ENCODE results near the gene MAP4K5. TPM values are rescaled to one million over a fixed set of nuclear protein-coding genes. Genes with fewer than 3 reads are reported as not detected.
A peak's percentile ranks its signal among the peaks of the same experiment; 100 is the strongest.

MAP4K5 gene
- total RNA-seq, 1 donor from 2014 or later: 73.0 TPM

DNA sequence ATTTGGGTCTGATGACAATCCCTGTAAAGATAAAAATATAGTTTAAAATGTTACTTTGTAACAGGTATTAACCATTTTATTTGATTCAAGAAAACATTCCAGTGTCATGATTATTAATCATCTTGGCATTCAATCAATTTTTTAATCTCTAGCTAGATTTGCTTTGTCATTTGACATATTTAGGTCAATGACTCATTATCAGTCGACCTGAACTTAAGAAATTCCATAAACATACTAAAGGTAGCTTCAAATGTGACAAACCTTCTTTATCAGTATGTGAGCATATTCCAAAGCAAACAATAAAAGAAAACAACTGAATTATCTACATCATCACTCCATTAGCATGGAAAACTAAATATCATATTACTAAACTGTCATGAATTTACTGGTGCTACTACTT lies 84.9 kb downstream of the MAP4K5 start:
- no peak overlapping the region for H3K4me3 Mint-ChIP-seq (ENCODE audit: low read depth)
- TF ChIP-seq, protein P1, sequence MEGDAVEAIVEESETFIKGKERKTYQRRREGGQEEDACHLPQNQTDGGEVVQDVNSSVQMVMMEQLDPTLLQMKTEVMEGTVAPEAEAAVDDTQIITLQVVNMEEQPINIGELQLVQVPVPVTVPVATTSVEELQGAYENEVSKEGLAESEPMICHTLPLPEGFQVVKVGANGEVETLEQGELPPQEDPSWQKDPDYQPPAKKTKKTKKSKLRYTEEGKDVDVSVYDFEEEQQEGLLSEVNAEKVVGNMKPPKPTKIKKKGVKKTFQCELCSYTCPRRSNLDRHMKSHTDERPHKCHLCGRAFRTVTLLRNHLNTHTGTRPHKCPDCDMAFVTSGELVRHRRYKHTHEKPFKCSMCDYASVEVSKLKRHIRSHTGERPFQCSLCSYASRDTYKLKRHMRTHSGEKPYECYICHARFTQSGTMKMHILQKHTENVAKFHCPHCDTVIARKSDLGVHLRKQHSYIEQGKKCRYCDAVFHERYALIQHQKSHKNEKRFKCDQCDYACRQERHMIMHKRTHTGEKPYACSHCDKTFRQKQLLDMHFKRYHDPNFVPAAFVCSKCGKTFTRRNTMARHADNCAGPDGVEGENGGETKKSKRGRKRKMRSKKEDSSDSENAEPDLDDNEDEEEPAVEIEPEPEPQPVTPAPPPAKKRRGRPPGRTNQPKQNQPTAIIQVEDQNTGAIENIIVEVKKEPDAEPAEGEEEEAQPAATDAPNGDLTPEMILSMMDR (IDR thresholded peaks at IDR 0.05; ENCODE audit: unreplicated experiment): no peak
- no peaks in the 10 kb centered on the region for H3K27me3 Mint-ChIP-seq
- DNase-seq (ENCODE audit: low spot score, unreplicated experiment): no peak
- peaks cover 4% of the 10 kb centered on the region for H3K9me3 Mint-ChIP-seq (ENCODE audit: low read depth)
- peak overlapping the region; percentile 82 for H3K27ac Mint-ChIP-seq
- peaks cover 14% of the 10 kb centered on the region for H3K4me1 Mint-ChIP-seq (ENCODE audit: low read depth)
- H3K36me3 Mint-ChIP-seq (ENCODE audit: insufficient read depth): peaks cover 49% of the 10 kb centered on the region

DNA sequence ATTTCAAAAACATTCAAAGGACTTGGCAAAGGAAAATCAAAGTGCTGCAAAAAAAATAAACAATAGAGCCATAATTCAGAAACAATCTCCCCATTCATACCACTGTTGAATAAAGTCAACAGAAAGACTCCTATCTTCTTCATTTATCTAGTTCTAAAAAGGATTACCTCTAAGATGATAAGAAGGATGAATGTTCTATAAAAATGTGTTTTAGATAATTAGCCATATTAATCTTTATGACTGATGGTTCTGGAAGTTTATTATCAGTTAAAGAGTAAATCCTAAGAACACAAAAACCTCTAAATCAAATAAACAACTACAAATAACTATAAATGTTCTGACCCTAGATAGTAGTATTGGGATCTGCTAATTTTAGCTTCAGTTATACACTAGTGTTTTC lies 97.8 kb downstream of the MAP4K5 start:
- TF ChIP-seq, protein P1 (IDR thresholded peaks at IDR 0.05; ENCODE audit: unreplicated experiment): no peak
- peak overlapping the region; percentile 56 for H3K27ac Mint-ChIP-seq
- no peaks in the 10 kb centered on the region for H3K27me3 Mint-ChIP-seq
- peaks cover 12% of the 10 kb centered on the region for H3K4me1 Mint-ChIP-seq (ENCODE audit: low read depth)
- H3K36me3 Mint-ChIP-seq (ENCODE audit: insufficient read depth): peaks cover 33% of the 10 kb centered on the region
- peaks cover 8% of the 10 kb centered on the region for H3K9me3 Mint-ChIP-seq (ENCODE audit: low read depth)
- no peak for DNase-seq (ENCODE audit: low spot score, unreplicated experiment)
- H3K4me3 Mint-ChIP-seq (ENCODE audit: low read depth): no peak overlapping the region

DNA sequence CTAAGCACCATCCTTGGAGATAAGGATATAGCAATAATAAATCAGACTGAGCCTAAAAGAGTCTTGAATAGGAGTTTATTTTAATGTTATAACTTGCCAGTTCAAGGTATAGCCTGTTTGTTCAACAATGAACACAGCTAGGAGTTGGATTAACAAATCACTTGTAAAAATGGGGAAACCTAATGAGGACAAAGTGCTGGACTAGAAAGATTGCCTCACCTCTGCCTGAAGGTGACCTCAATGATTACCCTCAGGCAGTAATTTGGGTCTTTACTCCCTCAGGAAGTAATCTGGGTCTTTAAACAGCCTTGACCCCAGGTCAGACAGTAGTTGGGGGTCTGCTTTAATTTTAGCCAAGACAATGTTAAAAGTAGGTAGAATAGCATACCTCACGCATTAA lies 100.2 kb downstream of the MAP4K5 start:
- no peak overlapping the region for H3K27ac Mint-ChIP-seq
- no peak for DNase-seq (ENCODE audit: low spot score, unreplicated experiment)
- TF ChIP-seq, protein P1 (IDR thresholded peaks at IDR 0.05; ENCODE audit: unreplicated experiment): no peak
- peaks cover 25% of the 10 kb centered on the region for H3K36me3 Mint-ChIP-seq (ENCODE audit: insufficient read depth)
- no peak overlapping the region for H3K4me3 Mint-ChIP-seq (ENCODE audit: low read depth)
- H3K27me3 Mint-ChIP-seq: no peaks in the 10 kb centered on the region
- H3K4me1 Mint-ChIP-seq (ENCODE audit: low read depth): peaks cover 14% of the 10 kb centered on the region
- peaks cover under 1% of the 10 kb centered on the region for H3K9me3 Mint-ChIP-seq (ENCODE audit: low read depth)

DNA sequence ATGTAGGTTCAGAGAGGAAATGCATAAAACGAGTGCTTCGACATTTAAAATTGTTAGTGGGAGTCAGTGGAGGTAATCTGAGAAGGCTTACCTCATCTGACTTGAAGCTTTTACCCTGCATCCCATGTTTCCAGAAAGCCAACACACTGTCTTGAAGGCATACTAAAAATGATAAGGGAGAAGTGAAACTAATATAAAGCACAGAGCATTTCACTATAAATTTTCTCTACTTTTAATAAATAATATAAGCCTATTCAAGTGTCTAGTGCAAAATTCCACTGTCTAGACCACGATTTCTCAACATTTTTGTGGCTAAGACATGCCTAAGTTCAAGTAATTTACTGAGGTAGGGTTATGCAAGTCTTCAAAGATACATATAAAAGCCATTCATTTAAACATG lies 106.6 kb downstream of the MAP4K5 start:
- DNase-seq (ENCODE audit: low spot score, unreplicated experiment): no peak
- Mint-ChIP-seq H3K9me3 (ENCODE audit: low read depth) (no peaks in the 10 kb centered on the region), H3K4me3 (ENCODE audit: low read depth) (no peak overlapping the region), H3K4me1 (ENCODE audit: low read depth) (peaks cover 3% of the 10 kb centered on the region), H3K27ac (no peak overlapping the region), H3K36me3 (ENCODE audit: insufficient read depth) (peaks cover 19% of the 10 kb centered on the region), H3K27me3 (no peaks in the 10 kb centered on the region)
- TF ChIP-seq, protein P1 (IDR thresholded peaks at IDR 0.05; ENCODE audit: unreplicated experiment): no peak

DNA sequence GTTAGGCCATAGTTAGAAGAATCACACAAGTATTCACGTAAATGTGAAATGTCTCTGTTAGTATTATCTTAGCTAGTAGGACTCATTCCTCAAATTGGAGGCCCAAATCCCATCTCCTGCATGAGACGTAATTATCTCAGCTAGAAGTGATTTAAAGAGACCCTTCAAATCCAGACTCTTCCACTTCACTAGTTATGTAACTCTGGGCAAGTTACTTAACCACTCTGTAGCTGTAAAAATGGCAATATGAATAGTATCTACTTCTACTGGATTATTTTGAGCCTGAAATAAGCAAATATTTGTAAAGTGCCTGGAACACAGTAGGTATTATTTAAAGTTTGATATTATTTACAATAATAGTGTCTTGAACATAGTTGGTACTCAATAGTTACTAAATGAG lies 107.3 kb downstream of the MAP4K5 start:
- H3K27ac Mint-ChIP-seq: no peak overlapping the region
- peaks cover 3% of the 10 kb centered on the region for H3K4me1 Mint-ChIP-seq (ENCODE audit: low read depth)
- TF ChIP-seq, protein P1 (IDR thresholded peaks at IDR 0.05; ENCODE audit: unreplicated experiment): no peak
- DNase-seq (ENCODE audit: low spot score, unreplicated experiment): no peak
- H3K9me3 Mint-ChIP-seq (ENCODE audit: low read depth): no peaks in the 10 kb centered on the region
- H3K27me3 Mint-ChIP-seq: no peaks in the 10 kb centered on the region
- H3K36me3 Mint-ChIP-seq (ENCODE audit: insufficient read depth): peaks cover 23% of the 10 kb centered on the region
- no peak overlapping the region for H3K4me3 Mint-ChIP-seq (ENCODE audit: low read depth)
